Effector memory CD4-positive, alpha-beta T cell (primary cell): ENCODE data around the gene FNDC3A.

Experiments
- DNase-seq, 3 donors: peaks; one replicate each; pipeline ENCODE4 v3.0.0-alpha.2; 2020
- H3K27ac ChIP-seq: 2 replicates; pipeline ENCODE4 v1.7.0; 2013; ENCODE audit warnings: mild to moderate bottlenecking, low read length, moderate library complexity; ENCODE audit not compliant: insufficient read depth, poor library complexity, severe bottlenecking
- H3K27me3 ChIP-seq: replicated peaks from 2 replicates; pipeline ENCODE4 v1.7.0; 2013; ENCODE audit warnings: mild to moderate bottlenecking, low read length; ENCODE audit not compliant: insufficient read depth, control insufficient read depth, poor library complexity, severe bottlenecking
- H3K36me3 ChIP-seq: 2 replicates; pipeline ENCODE4 v1.7.0; 2013; ENCODE audit warnings: mild to moderate bottlenecking, low read length, moderate library complexity; ENCODE audit not compliant: control insufficient read depth, insufficient read depth
- H3K4me1 ChIP-seq: 2 replicates; pipeline ENCODE4 v1.7.0; 2013; ENCODE audit warnings: low read length, mild to moderate bottlenecking; ENCODE audit not compliant: control insufficient read depth, insufficient read depth, poor library complexity, severe bottlenecking
- H3K4me3 ChIP-seq: 2 replicates; pipeline ENCODE4 v1.7.0; 2013; ENCODE audit warnings: low read length, low read depth, mild to moderate bottlenecking; ENCODE audit not compliant: insufficient read depth, poor library complexity, severe bottlenecking
- H3K9me3 ChIP-seq: 2 replicates; pipeline ENCODE4 v1.7.0; 2013; ENCODE audit warnings: mild to moderate bottlenecking, low read length, moderate library complexity; ENCODE audit not compliant: control insufficient read depth

Gene FNDC3A

GRCh38 chr13:49258089-49258796 is 282.5 kb downstream of the FNDC3A start:
- DNase-seq = no peak
- Histone ChIP-seq H3K9me3 (no peaks in the 10 kb centered on the region), H3K4me1 (peaks cover 10% of the 10 kb centered on the region), H3K27me3 (no peaks in the 10 kb centered on the region), H3K27ac (peak overlapping the region; percentile 43), H3K4me3 (peak overlapping the region; percentile 53), H3K36me3 (peaks cover 17% of the 10 kb centered on the region)
